IMR-90 (cell line): ENCODE measurements around the gene ACAT2.

Source experiments
- CEBPB ChIP-seq: IDR thresholded peaks from 2 replicates; pipeline ENCODE4 v1.6.1; 2012; ENCODE audit warnings: low read depth, low read length, improper control_type of control experiment
- CHD1 ChIP-seq: IDR thresholded peaks from 2 replicates; pipeline ENCODE4 v1.6.1; 2012; ENCODE audit warnings: low read depth, low read length, improper control_type of control experiment
- FOS ChIP-seq: fragments of 150-350 bp; IDR thresholded peaks from 2 replicates; pipeline ENCODE4 v1.6.1; 2016; ENCODE audit warnings: low read depth, low read length
- MAFK ChIP-seq: IDR thresholded peaks from 2 replicates; pipeline ENCODE4 v1.6.1; 2012; ENCODE audit warnings: low read depth, low read length, improper control_type of control experiment
- NFE2L2 ChIP-seq: fragments of 150-350 bp; IDR thresholded peaks from 2 replicates; pipeline ENCODE4 v1.6.1; 2016; ENCODE audit warnings: low read depth, mild to moderate bottlenecking, low read length
- POLR2A ChIP-seq: IDR thresholded peaks from 2 replicates; pipeline ENCODE4 v1.6.1; 2012; ENCODE audit warnings: mild to moderate bottlenecking, low read depth, low read length
- RAD21 ChIP-seq: IDR thresholded peaks from 2 replicates; pipeline ENCODE4 v1.6.1; 2012; ENCODE audit warnings: low read length, improper control_type of control experiment
- RCOR1 ChIP-seq: IDR thresholded peaks from 2 replicates; pipeline ENCODE4 v1.6.1; 2012; ENCODE audit warnings: mild to moderate bottlenecking, low read length, improper control_type of control experiment; ENCODE audit not compliant: insufficient replicate concordance
- RFX5 ChIP-seq: IDR thresholded peaks from 2 replicates; pipeline ENCODE4 v1.8.0; 2012; ENCODE audit warnings: low read depth, mild to moderate bottlenecking, low read length, moderate library complexity
- TF ChIP-seq, protein P1 (sequence below): conservative IDR thresholded peaks from 2 replicates; pipeline ENCODE4 v1.5.1; 2012; ENCODE audit warnings: mild to moderate bottlenecking, low read depth, low read length, improper control_type of control experiment
- TF ChIP-seq, protein P2 (sequence below): fragments of 150-350 bp; IDR thresholded peaks from 2 replicates; pipeline ENCODE4 v1.6.1; 2016; ENCODE audit warnings: low read depth, mild to moderate bottlenecking, low read length, moderate library complexity, borderline replicate concordance
- TF ChIP-seq, protein P3 (sequence below): fragments of 150-350 bp; IDR thresholded peaks from 2 replicates; pipeline ENCODE4 v1.6.1; 2017; ENCODE audit warnings: mild to moderate bottlenecking, antibody characterized with exemption, low read length, low read depth

DNA sequence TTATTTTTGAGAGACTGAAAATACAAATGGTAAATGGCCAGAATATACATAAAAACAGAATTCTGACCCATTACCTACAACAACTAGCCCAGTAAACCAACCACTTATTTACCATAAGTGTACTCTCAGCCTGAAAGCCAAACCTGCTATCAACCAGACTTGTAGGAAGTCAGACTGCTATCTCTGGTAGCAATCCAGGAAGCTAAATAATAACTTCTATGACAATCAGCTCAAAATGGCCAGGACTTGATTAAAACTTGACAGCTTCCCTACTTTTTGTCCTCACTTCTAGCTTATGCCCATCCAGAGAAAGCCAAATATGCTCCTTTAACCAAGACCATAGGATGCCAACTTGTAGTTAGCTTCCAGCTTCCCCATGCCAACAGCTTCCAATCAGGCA is 39.2 kb upstream of the ACAT2 start:
- TF ChIP-seq, protein P1, sequence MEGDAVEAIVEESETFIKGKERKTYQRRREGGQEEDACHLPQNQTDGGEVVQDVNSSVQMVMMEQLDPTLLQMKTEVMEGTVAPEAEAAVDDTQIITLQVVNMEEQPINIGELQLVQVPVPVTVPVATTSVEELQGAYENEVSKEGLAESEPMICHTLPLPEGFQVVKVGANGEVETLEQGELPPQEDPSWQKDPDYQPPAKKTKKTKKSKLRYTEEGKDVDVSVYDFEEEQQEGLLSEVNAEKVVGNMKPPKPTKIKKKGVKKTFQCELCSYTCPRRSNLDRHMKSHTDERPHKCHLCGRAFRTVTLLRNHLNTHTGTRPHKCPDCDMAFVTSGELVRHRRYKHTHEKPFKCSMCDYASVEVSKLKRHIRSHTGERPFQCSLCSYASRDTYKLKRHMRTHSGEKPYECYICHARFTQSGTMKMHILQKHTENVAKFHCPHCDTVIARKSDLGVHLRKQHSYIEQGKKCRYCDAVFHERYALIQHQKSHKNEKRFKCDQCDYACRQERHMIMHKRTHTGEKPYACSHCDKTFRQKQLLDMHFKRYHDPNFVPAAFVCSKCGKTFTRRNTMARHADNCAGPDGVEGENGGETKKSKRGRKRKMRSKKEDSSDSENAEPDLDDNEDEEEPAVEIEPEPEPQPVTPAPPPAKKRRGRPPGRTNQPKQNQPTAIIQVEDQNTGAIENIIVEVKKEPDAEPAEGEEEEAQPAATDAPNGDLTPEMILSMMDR = no peak
- TF ChIP-seq POLR2A = no peak
- no peak for TF ChIP-seq RAD21
- TF ChIP-seq MAFK = no peak
- no peak for TF ChIP-seq FOS
- no peak for TF ChIP-seq RFX5
- no peak for TF ChIP-seq RCOR1
- TF ChIP-seq, protein P2, sequence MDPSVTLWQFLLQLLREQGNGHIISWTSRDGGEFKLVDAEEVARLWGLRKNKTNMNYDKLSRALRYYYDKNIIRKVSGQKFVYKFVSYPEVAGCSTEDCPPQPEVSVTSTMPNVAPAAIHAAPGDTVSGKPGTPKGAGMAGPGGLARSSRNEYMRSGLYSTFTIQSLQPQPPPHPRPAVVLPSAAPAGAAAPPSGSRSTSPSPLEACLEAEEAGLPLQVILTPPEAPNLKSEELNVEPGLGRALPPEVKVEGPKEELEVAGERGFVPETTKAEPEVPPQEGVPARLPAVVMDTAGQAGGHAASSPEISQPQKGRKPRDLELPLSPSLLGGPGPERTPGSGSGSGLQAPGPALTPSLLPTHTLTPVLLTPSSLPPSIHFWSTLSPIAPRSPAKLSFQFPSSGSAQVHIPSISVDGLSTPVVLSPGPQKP = no peak
- TF ChIP-seq CHD1 = no peak
- no peak for TF ChIP-seq CEBPB
- TF ChIP-seq NFE2L2 = no peak
- TF ChIP-seq, protein P3, sequence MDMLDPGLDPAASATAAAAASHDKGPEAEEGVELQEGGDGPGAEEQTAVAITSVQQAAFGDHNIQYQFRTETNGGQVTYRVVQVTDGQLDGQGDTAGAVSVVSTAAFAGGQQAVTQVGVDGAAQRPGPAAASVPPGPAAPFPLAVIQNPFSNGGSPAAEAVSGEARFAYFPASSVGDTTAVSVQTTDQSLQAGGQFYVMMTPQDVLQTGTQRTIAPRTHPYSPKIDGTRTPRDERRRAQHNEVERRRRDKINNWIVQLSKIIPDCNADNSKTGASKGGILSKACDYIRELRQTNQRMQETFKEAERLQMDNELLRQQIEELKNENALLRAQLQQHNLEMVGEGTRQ = no peak
